Measurements from ENCODE around the gene SBF2.
"Not testable (repeated sequence)": the region's sequence is repeated elsewhere in the genome, so short reads cannot be mapped to it uniquely, and the experiment has no call there.

The SBF2 gene

GRCh38 chr11:9758637-9759518 lies 535.1 kb downstream of the SBF2 start:
- no peak for DNase-seq

- DNase-seq: peak; percentile 40
These were observed 536.0 kb downstream of the SBF2 start for GRCh38 chr11:9757809-9758636.

DNA sequence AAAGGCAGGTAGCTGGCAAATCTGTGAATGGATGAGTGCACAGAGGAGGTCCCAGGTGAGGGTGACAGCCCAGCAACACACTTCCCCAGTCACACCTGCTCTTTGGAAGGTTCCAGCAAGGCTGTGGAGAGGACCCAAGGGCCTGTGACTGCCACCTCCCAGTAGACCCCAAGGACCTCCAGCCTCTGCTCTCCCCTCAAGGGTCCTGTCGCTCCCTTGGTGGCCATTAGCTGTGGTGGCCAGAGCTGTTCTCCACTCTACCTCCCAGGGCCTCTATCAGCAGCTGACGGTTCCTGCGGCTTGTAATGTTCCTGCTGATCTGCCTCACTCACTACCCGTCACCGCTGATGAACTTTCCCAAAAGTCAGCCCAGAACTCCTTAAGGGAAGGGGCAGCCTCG lies 537.1 kb downstream of the SBF2 start:
- no peak for DNase-seq

- no peak for DNase-seq
These were observed 537.6 kb downstream of the SBF2 start for GRCh38 chr11:9756461-9756860.

GRCh38 chr11:9755561-9756185 lies 538.3 kb downstream of the SBF2 start:
- DNase-seq: no peak

DNA sequence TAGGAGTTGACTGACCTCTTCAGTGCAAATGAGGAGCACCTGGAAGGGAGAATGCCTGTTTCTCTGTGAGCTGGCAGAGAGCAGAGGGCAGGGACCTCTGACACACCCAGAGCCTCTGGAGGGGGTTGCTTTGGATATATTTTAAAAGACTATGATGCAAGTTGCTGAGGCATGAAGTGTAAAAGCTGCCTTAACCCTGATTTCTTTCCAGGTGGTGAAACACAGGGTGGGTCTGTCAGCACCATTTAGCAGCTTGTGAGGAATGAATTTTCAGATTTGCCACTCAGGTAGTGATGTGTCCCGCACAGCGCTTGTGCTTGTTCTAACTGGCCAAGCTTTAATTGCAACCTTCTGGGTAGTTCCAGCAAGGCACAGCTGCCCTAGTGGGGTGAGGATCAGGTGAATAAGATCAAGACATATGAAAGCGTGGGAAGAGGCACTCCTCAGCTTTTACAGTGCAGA lies 540.0 kb downstream of the SBF2 start:
- no peak for DNase-seq

GRCh38 chr11:9753021-9753420 lies 541.0 kb downstream of the SBF2 start:
- no peak for DNase-seq

DNA sequence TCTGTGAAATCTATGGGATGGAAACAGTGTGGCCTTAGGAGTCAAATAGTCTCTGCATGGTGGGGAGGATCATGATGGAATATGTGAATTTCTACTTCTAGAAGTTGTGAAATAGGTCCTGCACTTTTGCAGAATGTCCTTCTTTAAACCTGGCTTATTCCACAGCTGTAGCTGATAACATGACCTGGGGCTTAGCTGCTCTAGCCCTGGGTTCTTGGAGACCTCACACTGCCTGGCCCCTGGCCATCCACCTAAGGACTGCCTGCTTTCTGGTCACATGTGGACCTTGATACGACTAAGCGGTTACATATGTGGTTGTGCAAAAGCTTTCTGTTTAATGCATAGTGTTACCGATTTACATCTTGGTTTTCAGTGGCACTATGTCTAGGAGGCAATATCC lies 541.9 kb downstream of the SBF2 start:
- no peak for DNase-seq

GRCh38 chr11:9750551-9750950 lies 543.5 kb downstream of the SBF2 start:
- no peak for DNase-seq

GRCh38 chr11:9748361-9748970 lies 545.6 kb downstream of the SBF2 start:
- peak; percentile 25 for DNase-seq

DNA sequence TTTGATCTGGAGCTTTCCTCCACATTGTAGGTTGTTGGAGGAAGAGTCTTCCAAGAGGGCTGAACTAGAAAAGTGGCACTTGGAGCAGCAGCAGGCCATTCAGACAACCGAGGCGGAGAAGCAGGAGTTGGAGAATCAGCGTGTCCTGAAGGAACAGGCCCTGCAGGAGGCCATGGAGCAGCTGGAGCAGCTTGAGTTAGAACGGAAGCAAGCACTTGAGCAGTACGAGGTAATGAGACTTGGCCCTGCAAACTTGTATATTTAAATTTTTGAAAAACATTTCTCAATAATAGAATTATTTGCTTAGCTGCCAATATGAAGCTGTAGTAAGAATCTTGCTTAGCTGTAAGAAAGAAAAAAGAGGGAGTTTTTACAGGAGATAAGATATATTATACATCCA lies 546.2 kb downstream of the SBF2 start:
- no peak for DNase-seq

- no peak for DNase-seq
These were observed 546.8 kb downstream of the SBF2 start for GRCh38 chr11:9747229-9747628.

GRCh38 chr11:9745411-9746211 lies 548.4 kb downstream of the SBF2 start:
- DNase-seq: no peak

DNA sequence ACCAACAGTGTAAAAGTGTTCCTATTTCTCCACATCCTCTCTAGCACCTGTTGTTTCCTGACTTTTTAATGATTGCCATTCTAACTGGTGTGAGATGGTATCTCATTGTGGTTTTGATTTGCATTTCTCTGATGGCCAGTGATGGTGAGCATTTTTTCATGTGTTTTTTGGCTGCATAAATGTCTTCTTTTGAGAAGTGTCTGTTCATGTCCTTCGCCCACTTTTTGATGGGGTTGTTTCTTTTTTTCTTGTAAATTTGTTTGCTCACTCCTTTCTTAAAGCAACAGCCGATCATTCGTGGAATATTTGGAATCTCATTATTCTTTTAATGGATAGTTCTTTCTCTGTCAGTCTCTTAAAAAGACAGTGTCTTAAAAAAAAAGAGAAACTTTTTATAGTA lies 550.5 kb downstream of the SBF2 start:
- DNase-seq: not testable (repeated sequence)

GRCh38 chr11:9741260-9741659 lies 552.8 kb downstream of the SBF2 start:
- no peak for DNase-seq

- DNase-seq: no peak
These were observed 553.7 kb downstream of the SBF2 start for GRCh38 chr11:9740202-9740883.

- DNase-seq: no peak
These were observed 554.7 kb downstream of the SBF2 start for GRCh38 chr11:9739123-9739900.

DNA sequence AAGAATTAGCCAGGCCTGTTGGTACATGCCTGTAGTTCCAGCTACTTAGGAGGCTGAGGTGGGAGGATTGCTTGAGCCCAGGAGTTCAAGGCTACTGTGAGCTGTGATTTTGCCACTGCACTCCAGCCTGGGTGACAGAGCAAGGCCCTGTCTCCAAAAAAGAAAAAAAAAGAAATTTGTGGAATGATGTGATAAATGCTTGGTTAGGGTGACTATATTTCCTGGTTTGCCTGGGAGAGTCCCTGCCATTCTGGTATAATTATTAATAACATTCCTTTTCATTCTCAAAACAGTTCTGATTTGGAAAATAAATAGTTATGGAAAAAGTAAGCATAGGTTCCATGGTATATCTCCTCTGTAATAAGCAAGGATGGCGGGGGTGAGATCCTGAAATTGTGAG lies 555.3 kb downstream of the SBF2 start:
- no peak for DNase-seq

- no peak for DNase-seq
These were observed 555.9 kb downstream of the SBF2 start for GRCh38 chr11:9738116-9738515.

GRCh38 chr11:9736365-9736764 lies 557.7 kb downstream of the SBF2 start:
- no peak for DNase-seq

GRCh38 chr11:9735919-9736318 lies 558.1 kb downstream of the SBF2 start:
- DNase-seq: no peak

Data from GF-D8 (cell line).